GM12872 (cell line): ENCODE measurements around the gene AGBL4.

Source experiments
- CTCF ChIP-seq: IDR thresholded peaks from 3 replicates; pipeline ENCODE4 v1.5.1; 2011; ENCODE audit warnings: low read depth, mild to moderate bottlenecking, low read length, moderate library complexity; ENCODE audit not compliant: insufficient read depth

Gene AGBL4

GRCh38 chr1:48532976-48533375 is 1490.8 kb downstream of the AGBL4 start:
- no peak for TF ChIP-seq CTCF

GRCh38 chr1:48530727-48531351 is 1492.9 kb downstream of the AGBL4 start:
- TF ChIP-seq CTCF: peak; percentile 87

GRCh38 chr1:48527051-48527450 is 1496.7 kb downstream of the AGBL4 start:
- no peak for TF ChIP-seq CTCF

GRCh38 chr1:48526008-48526710 is 1497.6 kb downstream of the AGBL4 start:
- no peak for TF ChIP-seq CTCF

GRCh38 chr1:48524892-48525467 is 1498.8 kb downstream of the AGBL4 start:
- TF ChIP-seq CTCF: no peak

GRCh38 chr1:48523558-48523957 is 1500.2 kb downstream of the AGBL4 start:
- no peak for TF ChIP-seq CTCF

- no peak for TF ChIP-seq CTCF
These were observed 1516.9 kb downstream of the AGBL4 start for GRCh38 chr1:48506870-48507269.
